Activated naive CD4-positive, alpha-beta T cell (primary cell): Measurements from ENCODE around the gene NCSTN.

Source experiments
- DNase-seq, 4 experiments: peaks; one replicate each; lab custom pipeline; 2025; lab: John Stamatoyannopoulos, UW

The NCSTN gene

GRCh38 chr1:160342953-160343869, at the start of gene NCSTN, which contains the start of gene COPA:
Gene NCSTN, plus strand, starts transcription at chr1:160343383. Its CDS starts 14 bp downstream, at chr1:160343397.
Gene COPA, minus strand, starts transcription at chr1:160343250. Its CDS starts 80 bp downstream, at chr1:160343170.
- DNase-seq: peak; percentile 69 to 81 (median 76)

- no peak for DNase-seq
Observed at GRCh38 chr1:160296036-160296435, 47.1 kb upstream of the NCSTN start.

GRCh38 chr1:160300173-160300572, 43.0 kb upstream of the NCSTN start:
- DNase-seq: no peak

GRCh38 chr1:160307118-160307791, 35.9 kb upstream of the NCSTN start:
- no peak for DNase-seq

- DNase-seq: no peak
Observed at GRCh38 chr1:160308451-160309184, 34.6 kb upstream of the NCSTN start.

GRCh38 chr1:160309185-160309557, 34.0 kb upstream of the NCSTN start:
- DNase-seq: no peak

- DNase-seq: no peak
Observed at GRCh38 chr1:160309571-160309970, 33.6 kb upstream of the NCSTN start.

- DNase-seq: no peak
Observed at GRCh38 chr1:160315359-160315758, 27.8 kb upstream of the NCSTN start.

- DNase-seq: no peak
Observed at GRCh38 chr1:160322831-160323230, 20.4 kb upstream of the NCSTN start.

GRCh38 chr1:160325252-160325651, 17.9 kb upstream of the NCSTN start:
- no peak for DNase-seq

GRCh38 chr1:160326418-160326817, 16.8 kb upstream of the NCSTN start:
- DNase-seq: no peak

- DNase-seq: no peak
Observed at GRCh38 chr1:160328184-160328583, 15.0 kb upstream of the NCSTN start.

GRCh38 chr1:160330119-160330518, 13.1 kb upstream of the NCSTN start:
- DNase-seq: no peak

- no peak for DNase-seq
Observed at GRCh38 chr1:160332516-160332915, 10.7 kb upstream of the NCSTN start.

- DNase-seq: no peak
Observed at GRCh38 chr1:160338580-160338979, 4.6 kb upstream of the NCSTN start.

GRCh38 chr1:160340146-160340545, 3.0 kb upstream of the NCSTN start:
- no peak for DNase-seq

- no peak for DNase-seq
Observed at GRCh38 chr1:160340866-160341265, 2.3 kb upstream of the NCSTN start.

GRCh38 chr1:160342526-160342925, 657 bp upstream of the NCSTN start:
- no peak for DNase-seq

- DNase-seq: no peak
Observed at GRCh38 chr1:160344241-160344640, 1.1 kb downstream of the NCSTN start.

GRCh38 chr1:160344936-160345335, 1.8 kb downstream of the NCSTN start:
- no peak for DNase-seq

- DNase-seq: no peak
Observed at GRCh38 chr1:160346463-160346862, 3.3 kb downstream of the NCSTN start.

GRCh38 chr1:160346958-160347357, 3.8 kb downstream of the NCSTN start:
- no peak for DNase-seq
